HepG2 (cell line): ENCODE data around the gene BGN. TPM values are rescaled to one million over a fixed set of nuclear protein-coding genes. Genes with fewer than 3 reads are reported as not detected.
A peak's percentile ranks its signal among the peaks of the same experiment; 100 is the strongest.

Experiments used
- CTCF ChIP-seq: sonication (generic); formaldehyde crosslinking; IDR thresholded peaks from 2 replicates; pipeline ENCODE4 v1.5.0; 2020; ENCODE audit warnings: mild to moderate bottlenecking, missing genetic modification reagents, moderate library complexity
- EP300 ChIP-seq, 3 experiments: sonication (generic) in 1 of 3; formaldehyde crosslinking in 1 of 3; IDR thresholded peaks; 2 replicates each; pipeline versions ENCODE4 v1.5.1 to v1.6.1; 2011 to 2020; ENCODE audit warnings: low read depth in 2 of 3, low read length in 2 of 3, borderline replicate concordance in 1 of 3, improper control_type of control experiment in 1 of 3, mild to moderate bottlenecking in 1 of 3, missing genetic modification reagents in 1 of 3, moderate library complexity in 1 of 3
- FOXM1 ChIP-seq: sonication (generic); formaldehyde crosslinking; IDR thresholded peaks from 2 replicates; pipeline ENCODE4 v1.5.0; 2020; ENCODE audit warnings: missing genetic modification reagents
- GABPA ChIP-seq, 2 experiments: IDR thresholded peaks; 2 replicates each; pipeline ENCODE4 v1.6.1; 2011 to 2016; ENCODE audit warnings: low read depth in 2 of 2, low read length in 1 of 2, missing biosample characterization in 1 of 2, missing genetic modification characterization in 1 of 2
- GATA4 ChIP-seq: sonication (generic); IDR thresholded peaks from 2 replicates; pipeline ENCODE4 v1.6.1; 2016; ENCODE audit warnings: antibody characterized with exemption, low read depth, borderline replicate concordance
- KLF12 ChIP-seq: sonication (generic); formaldehyde crosslinking; IDR thresholded peaks from 2 replicates; pipeline ENCODE4 v1.4.0; 2020; ENCODE audit warnings: missing genetic modification reagents, borderline replicate concordance
- MZF1 ChIP-seq: sonication (generic); formaldehyde crosslinking; IDR thresholded peaks from 2 replicates; pipeline ENCODE4 v1.8.1; 2023; ENCODE audit warnings: mild to moderate bottlenecking, missing genetic modification reagents, borderline replicate concordance
- PAX8 ChIP-seq: sonication (generic); formaldehyde crosslinking; IDR thresholded peaks from 2 replicates; pipeline ENCODE4 v1.8.0; 2022; ENCODE audit warnings: mild to moderate bottlenecking, missing genetic modification reagents, borderline replicate concordance
- REL ChIP-seq: sonication (generic); formaldehyde crosslinking; conservative IDR thresholded peaks from 2 replicates; pipeline ENCODE4 v1.8.0; 2022; ENCODE audit warnings: mild to moderate bottlenecking, missing genetic modification reagents, moderate library complexity
- REST ChIP-seq, 2 experiments: IDR thresholded peaks; 2 replicates each; pipeline ENCODE4 v1.6.1; 2011 to 2012; ENCODE audit warnings: low read length in 2 of 2, borderline replicate concordance in 1 of 2, low read depth in 1 of 2, mild to moderate bottlenecking in 1 of 2, moderate library complexity in 1 of 2
- RXRA ChIP-seq: sonication (generic); formaldehyde crosslinking; IDR thresholded peaks from 2 replicates; pipeline ENCODE4 v1.5.1; 2020; ENCODE audit warnings: missing genetic modification reagents
- ZBTB49 ChIP-seq: sonication (generic); formaldehyde crosslinking; IDR thresholded peaks from 2 replicates; pipeline ENCODE4 v1.4.0; 2020; ENCODE audit warnings: missing genetic modification reagents, borderline replicate concordance
- ZNF850 ChIP-seq: sonication (generic); formaldehyde crosslinking; conservative IDR thresholded peaks from 2 replicates; pipeline ENCODE4 v1.9.0; 2021; ENCODE audit warnings: mild to moderate bottlenecking, missing genetic modification reagents
- ZSCAN31 ChIP-seq: sonication (generic); formaldehyde crosslinking; IDR thresholded peaks from 2 replicates; pipeline ENCODE4 v1.5.0; 2020; ENCODE audit warnings: low read depth, mild to moderate bottlenecking, missing genetic modification reagents
- polyA plus RNA-seq, 8 experiments: library from polyadenylated mRNA; depleted of rRNA in 3 of 8; stranded (reverse) in 7 of 8; unstranded in 1 of 8; fragments of >200 nt; fragmentation: Illumina TruSeq in 4 of 8; extraction: Trizol in 4 of 8; gene quantifications; 2 replicates each; pipeline versions ENCODE4 v1.2.1 to v1.2.3, GENCODE V29; 2011 to 2016; ENCODE audit warnings: low read depth in 4 of 8, missing spikeins in 1 of 8, mixed read lengths in 1 of 8; ENCODE audit not compliant: insufficient read depth in 1 of 8
- total RNA-seq, 5 experiments: library from RNA; depleted of rRNA; stranded (reverse); fragments of >200 nt; fragmentation: Illumina TruSeq; extraction: Trizol; gene quantifications; 2 replicates each; pipeline ENCODE4 v1.2.3, GENCODE V29; 2016; ENCODE audit warnings: low read depth in 1 of 5
- TF ChIP-seq, protein P1 (sequence below): sonication (generic); formaldehyde crosslinking; IDR thresholded peaks from 2 replicates; pipeline ENCODE4 v1.8.1; 2023; ENCODE audit warnings: mild to moderate bottlenecking, missing genetic modification reagents
- TF ChIP-seq, protein P2 (sequence below): sonication (generic); formaldehyde crosslinking; IDR thresholded peaks from 2 replicates; pipeline ENCODE4 v1.8.1; 2022; ENCODE audit warnings: mild to moderate bottlenecking, missing genetic modification reagents

The BGN gene
- total and polyA plus RNA-seq, 2 of the 13 experiments (the other 11 are each of a cell fraction or from before 2014, with no cell fraction given), result 0.18 to 0.63 TPM

DNA sequence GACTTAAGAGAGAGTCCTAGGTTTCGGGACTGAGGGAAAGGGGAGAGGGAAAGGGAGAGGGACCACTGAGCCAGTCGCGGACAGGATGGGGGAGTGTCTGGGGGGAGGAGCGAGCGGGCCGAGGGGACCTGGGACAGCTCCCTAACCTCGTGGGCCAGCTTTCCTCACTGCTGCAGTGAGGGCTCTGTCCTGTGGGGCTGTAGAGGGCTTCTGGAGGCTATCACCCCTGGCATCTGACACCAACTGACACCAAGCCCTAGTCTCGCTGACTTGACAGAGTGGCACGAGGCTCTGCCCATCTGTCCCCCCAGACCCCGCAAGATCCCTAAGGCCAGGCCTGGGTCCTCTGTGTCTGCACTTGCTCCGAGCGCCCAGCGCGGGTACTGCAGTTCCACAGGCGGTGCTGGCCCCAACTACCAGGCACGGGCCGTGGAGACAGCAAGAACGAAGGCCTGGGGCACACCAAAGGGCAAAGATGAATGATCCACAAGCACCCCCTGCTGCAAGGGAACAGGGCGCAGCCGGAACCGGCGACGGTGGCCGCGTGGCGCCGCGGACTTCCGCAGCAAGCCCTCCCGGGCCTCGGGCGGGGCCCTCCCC is 24.9 kb upstream of the BGN start (continued):
- TF ChIP-seq, protein P1, sequence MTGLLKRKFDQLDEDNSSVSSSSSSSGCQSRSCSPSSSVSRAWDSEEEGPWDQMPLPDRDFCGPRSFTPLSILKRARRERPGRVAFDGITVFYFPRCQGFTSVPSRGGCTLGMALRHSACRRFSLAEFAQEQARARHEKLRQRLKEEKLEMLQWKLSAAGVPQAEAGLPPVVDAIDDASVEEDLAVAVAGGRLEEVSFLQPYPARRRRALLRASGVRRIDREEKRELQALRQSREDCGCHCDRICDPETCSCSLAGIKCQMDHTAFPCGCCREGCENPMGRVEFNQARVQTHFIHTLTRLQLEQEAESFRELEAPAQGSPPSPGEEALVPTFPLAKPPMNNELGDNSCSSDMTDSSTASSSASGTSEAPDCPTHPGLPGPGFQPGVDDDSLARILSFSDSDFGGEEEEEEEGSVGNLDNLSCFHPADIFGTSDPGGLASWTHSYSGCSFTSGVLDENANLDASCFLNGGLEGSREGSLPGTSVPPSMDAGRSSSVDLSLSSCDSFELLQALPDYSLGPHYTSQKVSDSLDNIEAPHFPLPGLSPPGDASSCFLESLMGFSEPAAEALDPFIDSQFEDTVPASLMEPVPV (CRISPR knock-in tag), result no peak
- no peak for TF ChIP-seq KLF12 (CRISPR knock-in tag)
- TF ChIP-seq CTCF, result peak; percentile 34
- TF ChIP-seq MZF1 (CRISPR knock-in tag), result no peak
- TF ChIP-seq GABPA (IDR thresholded peaks at IDR 0.05; ENCODE audit: low read depth, low read length), result no peak
- no peak for TF ChIP-seq GABPA (CRISPR knock-in tag; IDR thresholded peaks at IDR 0.05; ENCODE audit: low read depth)
- TF ChIP-seq FOXM1 (CRISPR knock-in tag), result no peak
- TF ChIP-seq REST (IDR thresholded peaks at IDR 0.05; ENCODE audit: borderline replicate concordance in 1 of 2, low read depth in 1 of 2, low read length in 2 of 2), result peak in 1 of 2 experiments; percentile 78; a peak in 2 of 4 replicates
- TF ChIP-seq EP300 (IDR thresholded peaks at IDR 0.05; ENCODE audit: low read depth in 2 of 2, low read length in 2 of 2), result no peak
- TF ChIP-seq EP300 (CRISPR knock-in tag; IDR thresholded peaks at IDR 0.05; ENCODE audit: borderline replicate concordance), result no peak
- no peak for TF ChIP-seq RXRA (CRISPR knock-in tag)
- TF ChIP-seq, protein P2, sequence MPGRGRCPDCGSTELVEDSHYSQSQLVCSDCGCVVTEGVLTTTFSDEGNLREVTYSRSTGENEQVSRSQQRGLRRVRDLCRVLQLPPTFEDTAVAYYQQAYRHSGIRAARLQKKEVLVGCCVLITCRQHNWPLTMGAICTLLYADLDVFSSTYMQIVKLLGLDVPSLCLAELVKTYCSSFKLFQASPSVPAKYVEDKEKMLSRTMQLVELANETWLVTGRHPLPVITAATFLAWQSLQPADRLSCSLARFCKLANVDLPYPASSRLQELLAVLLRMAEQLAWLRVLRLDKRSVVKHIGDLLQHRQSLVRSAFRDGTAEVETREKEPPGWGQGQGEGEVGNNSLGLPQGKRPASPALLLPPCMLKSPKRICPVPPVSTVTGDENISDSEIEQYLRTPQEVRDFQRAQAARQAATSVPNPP (CRISPR knock-in tag), result no peak
- TF ChIP-seq ZBTB49, result no peak
- no peak for TF ChIP-seq ZSCAN31 (CRISPR knock-in tag)
- no peak for TF ChIP-seq PAX8
- TF ChIP-seq REL (CRISPR knock-in tag), result no peak
- TF ChIP-seq ZNF850, result no peak
- no peak for TF ChIP-seq GATA4
